Measurements from ENCODE around the gene SLC16A2. TPM values are rescaled to one million over a fixed set of nuclear protein-coding genes. Genes with fewer than 3 reads are reported as not detected.
"Not testable (repeated sequence)": the region's sequence is repeated elsewhere in the genome, so short reads cannot be mapped to it uniquely, and the experiment has no call there.

SLC16A2 gene
- total RNA-seq, 1 donor from 2014 or later = 32.4 TPM

GRCh38 chrX:74510401-74510800 lies 89.1 kb downstream of the SLC16A2 start:
- no peaks in the 10 kb centered on the region for H3K9me3 Mint-ChIP-seq (ENCODE audit: unreplicated experiment)
- TF ChIP-seq, protein P1, sequence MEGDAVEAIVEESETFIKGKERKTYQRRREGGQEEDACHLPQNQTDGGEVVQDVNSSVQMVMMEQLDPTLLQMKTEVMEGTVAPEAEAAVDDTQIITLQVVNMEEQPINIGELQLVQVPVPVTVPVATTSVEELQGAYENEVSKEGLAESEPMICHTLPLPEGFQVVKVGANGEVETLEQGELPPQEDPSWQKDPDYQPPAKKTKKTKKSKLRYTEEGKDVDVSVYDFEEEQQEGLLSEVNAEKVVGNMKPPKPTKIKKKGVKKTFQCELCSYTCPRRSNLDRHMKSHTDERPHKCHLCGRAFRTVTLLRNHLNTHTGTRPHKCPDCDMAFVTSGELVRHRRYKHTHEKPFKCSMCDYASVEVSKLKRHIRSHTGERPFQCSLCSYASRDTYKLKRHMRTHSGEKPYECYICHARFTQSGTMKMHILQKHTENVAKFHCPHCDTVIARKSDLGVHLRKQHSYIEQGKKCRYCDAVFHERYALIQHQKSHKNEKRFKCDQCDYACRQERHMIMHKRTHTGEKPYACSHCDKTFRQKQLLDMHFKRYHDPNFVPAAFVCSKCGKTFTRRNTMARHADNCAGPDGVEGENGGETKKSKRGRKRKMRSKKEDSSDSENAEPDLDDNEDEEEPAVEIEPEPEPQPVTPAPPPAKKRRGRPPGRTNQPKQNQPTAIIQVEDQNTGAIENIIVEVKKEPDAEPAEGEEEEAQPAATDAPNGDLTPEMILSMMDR (IDR thresholded peaks at IDR 0.05; ENCODE audit: unreplicated experiment) = no peak

GRCh38 chrX:74511704-74512103 lies 90.4 kb downstream of the SLC16A2 start:
- H3K9me3 Mint-ChIP-seq (ENCODE audit: unreplicated experiment) = no peaks in the 10 kb centered on the region
- H3K4me1 Mint-ChIP-seq (ENCODE audit: unreplicated experiment) = no peaks in the 10 kb centered on the region
- no peak for DNase-seq (ENCODE audit: low spot score)
- H3K27me3 Mint-ChIP-seq (ENCODE audit: unreplicated experiment) = peaks cover 1% of the 10 kb centered on the region
- no peak overlapping the region for H3K4me3 Mint-ChIP-seq (ENCODE audit: unreplicated experiment)
- H3K27ac Mint-ChIP-seq (ENCODE audit: unreplicated experiment) = no peak overlapping the region
- H3K36me3 Mint-ChIP-seq (ENCODE audit: low read depth, unreplicated experiment) = peaks cover 4% of the 10 kb centered on the region
- TF ChIP-seq, protein P1 (IDR thresholded peaks at IDR 0.05; ENCODE audit: unreplicated experiment) = no peak

More at GRCh38 chrX:74510401-74510800, 89.1 kb downstream of the SLC16A2 start:
- no peak for DNase-seq (ENCODE audit: low spot score)
- Mint-ChIP-seq H3K4me1 (ENCODE audit: unreplicated experiment) (peaks cover under 1% of the 10 kb centered on the region), H3K27ac (ENCODE audit: unreplicated experiment) (no peak overlapping the region), H3K27me3 (ENCODE audit: unreplicated experiment) (peaks cover under 1% of the 10 kb centered on the region), H3K36me3 (ENCODE audit: low read depth, unreplicated experiment) (peaks cover 4% of the 10 kb centered on the region), H3K4me3 (ENCODE audit: unreplicated experiment) (no peak overlapping the region)

DNA sequence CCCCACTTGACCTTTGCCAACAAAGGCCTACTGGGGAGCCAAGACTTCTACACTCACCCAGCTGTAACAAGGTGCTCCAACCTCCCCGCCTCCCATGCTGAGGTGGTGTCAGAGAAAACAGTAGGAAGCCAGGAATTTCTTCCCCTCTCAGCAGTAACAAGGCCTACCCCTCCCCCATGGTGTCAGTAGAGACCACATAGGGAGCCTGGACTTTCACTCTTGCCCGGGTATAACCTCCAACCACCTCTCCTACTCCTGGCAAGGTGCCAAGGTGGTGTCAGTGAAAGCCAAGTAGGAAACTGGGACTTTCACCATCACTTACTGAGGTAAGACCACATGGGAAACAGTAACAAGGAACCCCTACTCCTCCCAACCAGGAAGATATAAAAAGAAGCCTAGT lies 93.1 kb downstream of the SLC16A2 start:
- H3K27me3 Mint-ChIP-seq (ENCODE audit: unreplicated experiment) = peaks cover 1% of the 10 kb centered on the region
- H3K27ac Mint-ChIP-seq (ENCODE audit: unreplicated experiment) = no peak overlapping the region
- TF ChIP-seq, protein P1 (IDR thresholded peaks at IDR 0.05; ENCODE audit: unreplicated experiment) = no peak
- H3K9me3 Mint-ChIP-seq (ENCODE audit: unreplicated experiment) = no peaks in the 10 kb centered on the region
- H3K36me3 Mint-ChIP-seq (ENCODE audit: low read depth, unreplicated experiment) = peaks cover 4% of the 10 kb centered on the region
- H3K4me3 Mint-ChIP-seq (ENCODE audit: unreplicated experiment) = no peak overlapping the region
- no peak for DNase-seq (ENCODE audit: low spot score)
- H3K4me1 Mint-ChIP-seq (ENCODE audit: unreplicated experiment) = no peaks in the 10 kb centered on the region

DNA sequence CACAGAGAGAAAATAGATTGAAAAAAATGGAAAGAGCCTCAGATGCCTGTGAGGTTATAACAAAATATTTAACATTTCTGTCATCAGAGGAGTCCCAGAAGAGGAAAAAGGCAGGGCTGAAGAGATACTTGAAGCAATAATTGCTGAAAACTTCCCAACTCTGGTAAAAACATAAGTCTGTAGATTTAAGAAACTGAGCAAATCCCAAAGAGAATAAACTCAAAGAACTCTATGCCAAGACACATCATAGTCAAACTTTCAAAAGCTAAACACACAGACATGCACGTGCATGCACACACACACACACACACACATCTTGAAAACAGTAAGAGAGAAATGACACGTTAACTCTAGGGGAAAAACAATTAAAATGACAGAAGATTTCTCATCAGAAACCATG lies 94.1 kb downstream of the SLC16A2 start:
- no peaks in the 10 kb centered on the region for H3K9me3 Mint-ChIP-seq (ENCODE audit: unreplicated experiment)

DNA sequence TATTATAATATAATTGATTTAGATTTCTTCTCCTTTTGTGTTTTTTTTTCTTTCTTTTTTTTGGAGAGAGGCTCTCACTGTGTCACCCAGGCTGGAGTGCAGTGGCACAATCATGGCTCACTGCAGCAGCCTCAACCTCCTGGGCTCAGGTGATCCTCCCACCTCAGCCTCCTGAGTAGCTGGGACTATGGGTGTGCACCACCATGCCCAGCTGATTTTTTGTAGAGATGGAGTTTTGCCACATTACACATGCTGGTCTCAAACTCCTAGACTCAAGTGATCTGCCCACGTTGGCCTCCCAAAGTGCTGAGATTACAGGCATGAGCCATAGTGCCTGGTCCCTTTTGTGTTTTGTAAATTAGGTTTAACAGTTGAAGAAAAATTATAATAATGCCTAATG lies 94.7 kb downstream of the SLC16A2 start:
- not testable (repeated sequence) for H3K4me1 Mint-ChIP-seq (ENCODE audit: unreplicated experiment); H3K9me3 Mint-ChIP-seq (ENCODE audit: unreplicated experiment); H3K27me3 Mint-ChIP-seq (ENCODE audit: unreplicated experiment); H3K27ac Mint-ChIP-seq (ENCODE audit: unreplicated experiment); DNase-seq (ENCODE audit: low spot score); H3K4me3 Mint-ChIP-seq (ENCODE audit: unreplicated experiment); H3K36me3 Mint-ChIP-seq (ENCODE audit: low read depth, unreplicated experiment)

More for the DNA sequence above, 94.1 kb downstream of the SLC16A2 start:
- H3K4me3 Mint-ChIP-seq (ENCODE audit: unreplicated experiment) = no peak overlapping the region
- DNase-seq (ENCODE audit: low spot score) = no peak
- H3K27me3 Mint-ChIP-seq (ENCODE audit: unreplicated experiment) = peaks cover 1% of the 10 kb centered on the region
- no peak overlapping the region for H3K27ac Mint-ChIP-seq (ENCODE audit: unreplicated experiment)
- TF ChIP-seq, protein P1 (IDR thresholded peaks at IDR 0.05; ENCODE audit: unreplicated experiment) = no peak
- no peaks in the 10 kb centered on the region for H3K4me1 Mint-ChIP-seq (ENCODE audit: unreplicated experiment)
- peaks cover 4% of the 10 kb centered on the region for H3K36me3 Mint-ChIP-seq (ENCODE audit: low read depth, unreplicated experiment)

Measured in endothelial cell (in vitro differentiated cells).